Upper lobe of left lung (tissue), 6 donors: Measurements from ENCODE around the gene ITGA1. TPM values are rescaled to one million over a fixed set of nuclear protein-coding genes. Genes with fewer than 3 reads are reported as not detected.

Experiments used
- ATAC-seq, 2 donors: fragments of 200-7000 bp; cut with Tn5 transposase; one replicate each; pipeline ENCODE4 v1.9.1; 2022; ENCODE audit warnings: mild to moderate bottlenecking in 2 of 2, moderate library complexity in 2 of 2; ENCODE audit not compliant: low FRiP score in 2 of 2
- DNase-seq, 2 donors: peaks; one replicate each; pipeline ENCODE4 v3.0.0-alpha.2; 2019 to 2020
- H3K27ac ChIP-seq, 4 donors: fragments of 200-600 bp; sonication (generic); one replicate each; pipeline ENCODE4 v1.5.1; 2016 to 2019
- H3K27me3 ChIP-seq, 4 donors: fragments of 200-600 bp; sonication (generic); one replicate each; pipeline ENCODE4 v1.5.1; 2017 to 2019
- H3K36me3 ChIP-seq, 4 donors: fragments of 200-600 bp; sonication (generic); one replicate each; pipeline ENCODE4 v1.5.1; 2016 to 2019
- H3K4me1 ChIP-seq, 4 donors: fragments of 200-600 bp; sonication (generic); one replicate each; pipeline ENCODE4 v1.5.1; 2018 to 2019
- H3K4me3 ChIP-seq, 4 donors: fragments of 200-600 bp; sonication (generic); one replicate each; pipeline ENCODE4 v1.5.1; 2017 to 2019; ENCODE audit warnings: mild to moderate bottlenecking in 2 of 4, moderate library complexity in 1 of 4
- H3K9me3 ChIP-seq, 4 donors: fragments of 200-600 bp; sonication (generic); one replicate each; pipeline ENCODE4 v1.5.1; 2018 to 2019
- EP300 ChIP-seq, 4 donors: sonication (generic); formaldehyde crosslinking; IDR thresholded peaks; one replicate each; pipeline ENCODE4 v1.5.1; 2017; ENCODE audit warnings: antibody characterized with exemption in 4 of 4, control low read depth in 2 of 4
- POLR2A ChIP-seq, 4 donors: fragments of 450-650 bp; IDR thresholded peaks; one replicate each; pipeline ENCODE4 v1.5.1; 2016 to 2017; ENCODE audit warnings: antibody characterized with exemption in 4 of 4, mild to moderate bottlenecking in 2 of 4
- POLR2AphosphoS5 ChIP-seq, 2 donors: sonication (generic); formaldehyde crosslinking; IDR thresholded peaks; one replicate each; pipeline ENCODE4 v1.5.1; 2017; ENCODE audit warnings: antibody characterized with exemption in 2 of 2
- WGBS, 2 donors: methylation state at CpG; one replicate each; pipeline ENCODE4 v1.1.5; 2017 to 2018; 5-methylcytosine and 5-hydroxymethylcytosine counted together
- total RNA-seq, 6 donors: library from RNA; depleted of rRNA in 4 of 6; stranded (reverse); fragments of >200 nt in 4 of 6; gene quantifications; one replicate each; pipeline versions ENCODE4 v1.1.0 to v1.2.1, GENCODE V29; 2016 to 2021
- TF ChIP-seq, protein P1 (sequence below), 6 experiments: fragments of 450-650 bp in 4 of 6; fragments of 200-600 bp in 2 of 6; sonication (generic) in 2 of 6; IDR thresholded peaks; one replicate each; pipeline ENCODE4 v1.5.1; 2016 to 2019; ENCODE audit warnings: antibody characterized with exemption in 6 of 6
- donor health status: DM: no; HTN: no; CAD: no; lungs with moderate emphysema.
- donor health status: DM: no; HTN: yes; CAD: no; lungs with severe emphysema.

Gene ITGA1
- total RNA-seq, 6 donors from 2014 or later: 19.9 to 134 (median 60.8) TPM

DNA sequence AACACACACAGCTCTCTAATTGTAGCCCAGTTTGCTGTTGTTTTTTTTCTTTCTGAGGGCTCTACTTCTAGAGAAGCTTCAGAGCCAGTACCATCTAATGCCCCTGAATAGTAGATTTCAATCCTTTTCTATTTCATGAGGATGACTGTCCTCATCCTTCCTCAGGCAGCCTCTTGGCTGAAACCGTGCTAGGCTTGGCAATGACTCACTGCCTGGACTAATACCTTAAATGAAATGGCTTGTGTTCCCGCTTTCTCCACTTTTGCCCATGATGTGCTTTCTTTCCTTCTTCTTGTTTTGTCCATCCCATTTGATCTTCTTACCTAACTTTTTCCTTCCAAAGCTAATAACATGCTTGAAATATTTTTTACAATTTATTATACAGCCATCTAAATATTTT lies 80.1 kb downstream of the ITGA1 start:
- WGBS, 2 donors: 78 to 93% methylated on average over 2 of the region's 2 CpGs
- peaks cover 9 to 13% (median 12%) of the 10 kb centered on the region in 4 donors for H3K4me1 ChIP-seq
- ATAC-seq: no peak

DNA sequence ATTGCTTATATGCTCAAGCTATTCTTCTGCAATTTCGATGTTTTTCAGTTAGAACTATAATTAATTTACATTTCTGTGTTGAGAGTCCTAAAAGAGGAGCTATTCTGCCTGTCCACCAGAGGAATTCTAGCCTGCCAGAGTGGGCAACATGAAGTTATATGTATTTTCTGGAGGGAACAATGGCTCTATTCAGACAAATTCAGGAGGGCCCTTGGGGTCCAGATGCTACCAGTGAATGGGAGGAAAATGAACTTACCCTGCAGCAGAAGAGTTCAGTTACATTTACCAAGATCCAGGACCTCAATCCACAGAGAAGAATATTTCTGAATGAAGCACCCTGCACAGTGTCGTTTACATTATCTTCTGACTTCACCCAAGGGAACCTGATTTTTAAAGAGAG lies 80.7 kb downstream of the ITGA1 start:
- TF ChIP-seq POLR2AphosphoS5 (IDR thresholded peaks at IDR 0.05): no peak
- TF ChIP-seq, protein P1, sequence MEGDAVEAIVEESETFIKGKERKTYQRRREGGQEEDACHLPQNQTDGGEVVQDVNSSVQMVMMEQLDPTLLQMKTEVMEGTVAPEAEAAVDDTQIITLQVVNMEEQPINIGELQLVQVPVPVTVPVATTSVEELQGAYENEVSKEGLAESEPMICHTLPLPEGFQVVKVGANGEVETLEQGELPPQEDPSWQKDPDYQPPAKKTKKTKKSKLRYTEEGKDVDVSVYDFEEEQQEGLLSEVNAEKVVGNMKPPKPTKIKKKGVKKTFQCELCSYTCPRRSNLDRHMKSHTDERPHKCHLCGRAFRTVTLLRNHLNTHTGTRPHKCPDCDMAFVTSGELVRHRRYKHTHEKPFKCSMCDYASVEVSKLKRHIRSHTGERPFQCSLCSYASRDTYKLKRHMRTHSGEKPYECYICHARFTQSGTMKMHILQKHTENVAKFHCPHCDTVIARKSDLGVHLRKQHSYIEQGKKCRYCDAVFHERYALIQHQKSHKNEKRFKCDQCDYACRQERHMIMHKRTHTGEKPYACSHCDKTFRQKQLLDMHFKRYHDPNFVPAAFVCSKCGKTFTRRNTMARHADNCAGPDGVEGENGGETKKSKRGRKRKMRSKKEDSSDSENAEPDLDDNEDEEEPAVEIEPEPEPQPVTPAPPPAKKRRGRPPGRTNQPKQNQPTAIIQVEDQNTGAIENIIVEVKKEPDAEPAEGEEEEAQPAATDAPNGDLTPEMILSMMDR (IDR thresholded peaks at IDR 0.05): no peak
- TF ChIP-seq EP300 (IDR thresholded peaks at IDR 0.05): no peak
- TF ChIP-seq POLR2A (IDR thresholded peaks at IDR 0.05): no peak
- no peak for DNase-seq
- H3K36me3 ChIP-seq: peaks cover 0 to 24% (median 0%) of the 10 kb centered on the region in 4 donors
- H3K4me1 ChIP-seq: peaks cover 7 to 12% (median 11%) of the 10 kb centered on the region in 4 donors
- ATAC-seq: no peak
- H3K27me3 ChIP-seq: no peaks in the 10 kb centered on the region
- 80 to 87% methylated on average over 2 of the region's 2 CpGs for WGBS, 2 donors
- H3K27ac ChIP-seq: no peak overlapping the region
- no peak overlapping the region for H3K4me3 ChIP-seq
- H3K9me3 ChIP-seq: no peaks in the 10 kb centered on the region

More for the DNA sequence above, 80.1 kb downstream of the ITGA1 start:
- Histone ChIP-seq H3K4me3 (no peak overlapping the region), H3K9me3 (no peaks in the 10 kb centered on the region), H3K36me3 (peaks cover 0 to 24% (median 0%) of the 10 kb centered on the region in 4 donors), H3K27me3 (no peaks in the 10 kb centered on the region), H3K27ac (no peak overlapping the region)
- DNase-seq: no peak
- TF ChIP-seq, protein P1 (IDR thresholded peaks at IDR 0.05): no peak

DNA sequence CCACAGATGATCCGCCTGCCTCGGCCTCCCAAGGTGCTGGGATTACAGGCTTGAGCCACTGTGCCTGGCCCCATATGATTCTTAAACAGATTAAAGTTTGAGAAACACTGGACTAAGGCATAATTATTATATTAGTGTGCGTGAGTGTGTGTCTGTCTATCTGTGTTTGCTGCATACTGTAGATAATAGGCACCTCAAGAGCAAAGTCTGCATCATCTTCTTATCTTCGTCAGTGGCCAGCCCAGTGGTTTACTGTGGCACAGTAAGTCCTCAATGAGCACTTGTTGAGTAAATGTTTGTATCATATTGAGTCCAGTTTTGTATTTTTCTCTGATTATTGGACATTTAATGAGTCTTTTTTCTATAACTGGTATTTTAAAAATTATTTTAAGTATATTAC lies 81.7 kb downstream of the ITGA1 start:
- TF ChIP-seq POLR2AphosphoS5 (IDR thresholded peaks at IDR 0.05): no peak
- TF ChIP-seq, protein P1 (IDR thresholded peaks at IDR 0.05): no peak
- TF ChIP-seq POLR2A (IDR thresholded peaks at IDR 0.05): no peak
- TF ChIP-seq EP300 (IDR thresholded peaks at IDR 0.05): no peak
- WGBS, 2 donors: 91 to 100% methylated on average over 4 of the region's 4 CpGs
- Histone ChIP-seq H3K27me3 (no peaks in the 10 kb centered on the region), H3K9me3 (no peaks in the 10 kb centered on the region), H3K36me3 (peaks cover 0 to 24% (median 0%) of the 10 kb centered on the region in 4 donors), H3K4me3 (no peak overlapping the region), H3K27ac (no peak overlapping the region), H3K4me1 (peaks cover 0 to 5% (median 2%) of the 10 kb centered on the region in 4 donors)
- DNase-seq: no peak
- no peak for ATAC-seq

DNA sequence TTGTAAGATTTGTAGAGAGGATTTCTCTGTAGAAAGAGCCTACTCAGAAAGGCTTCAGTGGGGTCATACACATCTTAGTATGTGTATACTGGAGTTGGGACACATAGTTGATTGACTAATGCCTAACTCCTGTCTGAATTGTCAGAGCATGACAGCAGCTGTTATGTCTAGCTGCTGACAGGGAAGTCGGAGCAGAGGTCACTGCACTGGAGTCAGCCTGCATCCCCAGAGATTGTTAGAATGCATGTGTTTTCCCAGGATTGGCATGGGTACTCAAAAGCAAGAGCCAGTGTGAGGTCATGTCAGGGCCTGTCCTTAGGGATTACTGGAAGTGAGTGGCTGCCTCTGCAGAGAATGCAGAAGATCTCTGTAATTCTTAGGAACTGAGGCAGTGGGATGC lies 82.7 kb downstream of the ITGA1 start:
- Histone ChIP-seq H3K27ac (no peak overlapping the region), H3K4me3 (no peak overlapping the region), H3K9me3 (no peaks in the 10 kb centered on the region), H3K27me3 (no peaks in the 10 kb centered on the region), H3K36me3 (peaks cover 0 to 21% (median 0%) of the 10 kb centered on the region in 4 donors), H3K4me1 (peaks cover 0 to 5% (median 2%) of the 10 kb centered on the region in 4 donors)
- WGBS, 2 donors: 70 to 75% methylated on average over 1 of the region's 1 CpG
- no peak for ATAC-seq
- TF ChIP-seq POLR2AphosphoS5 (IDR thresholded peaks at IDR 0.05): peak; percentile 41 to 64
- TF ChIP-seq, protein P1 (IDR thresholded peaks at IDR 0.05): no peak
- TF ChIP-seq POLR2A (IDR thresholded peaks at IDR 0.05): no peak
- no peak for TF ChIP-seq EP300 (IDR thresholded peaks at IDR 0.05)
- no peak for DNase-seq

DNA sequence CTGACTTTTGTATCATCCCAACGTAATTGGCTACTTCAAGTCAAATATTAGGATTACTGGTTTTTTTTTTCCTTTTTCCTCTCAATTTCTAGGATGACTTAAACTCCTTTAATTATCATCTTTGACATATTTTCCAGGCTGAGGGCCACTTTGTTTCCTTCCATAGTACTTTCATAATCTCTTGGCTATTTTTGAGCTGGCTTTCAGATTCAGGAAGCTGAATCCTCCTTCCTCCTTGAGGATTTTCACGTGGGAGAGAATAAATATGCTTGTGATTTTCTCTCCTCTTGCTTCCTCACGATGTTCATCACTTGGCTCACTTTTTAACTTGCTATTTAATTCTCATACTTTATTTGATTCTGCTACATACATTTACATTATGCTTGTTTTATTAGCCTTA lies 88.1 kb downstream of the ITGA1 start:
- Histone ChIP-seq H3K9me3 (no peaks in the 10 kb centered on the region), H3K4me1 (peaks cover 0 to 9% (median 0%) of the 10 kb centered on the region in 4 donors), H3K36me3 (peaks cover 0 to 3% (median 0%) of the 10 kb centered on the region in 4 donors), H3K27ac (peak overlapping the region in 1 of 4 donors; percentile 51), H3K4me3 (no peak overlapping the region), H3K27me3 (no peaks in the 10 kb centered on the region)
- no peak for DNase-seq
- no peak for ATAC-seq
- TF ChIP-seq POLR2AphosphoS5 (IDR thresholded peaks at IDR 0.05) (no peak), EP300 (IDR thresholded peaks at IDR 0.05) (no peak)
- TF ChIP-seq, protein P1 (IDR thresholded peaks at IDR 0.05): no peak
- 59 to 60% methylated on average over 3 of the region's 3 CpGs for WGBS, 2 donors
